Activated T-cell treated with anti-CD3 and anti-CD28 coated beads, Interleukin-2, amount 50 U/mL, for 48 hours (primary cell): ENCODE measurements around the gene SLC26A4.
"Not testable (repeated sequence)": the region's sequence is repeated elsewhere in the genome, so short reads cannot be mapped to it uniquely, and the experiment has no call there.

Experiments used
- DNase-seq, 2 experiments: peaks; one replicate each; pipeline ENCODE4 v3.0.0-alpha.2; 2020

SLC26A4 gene

DNA sequence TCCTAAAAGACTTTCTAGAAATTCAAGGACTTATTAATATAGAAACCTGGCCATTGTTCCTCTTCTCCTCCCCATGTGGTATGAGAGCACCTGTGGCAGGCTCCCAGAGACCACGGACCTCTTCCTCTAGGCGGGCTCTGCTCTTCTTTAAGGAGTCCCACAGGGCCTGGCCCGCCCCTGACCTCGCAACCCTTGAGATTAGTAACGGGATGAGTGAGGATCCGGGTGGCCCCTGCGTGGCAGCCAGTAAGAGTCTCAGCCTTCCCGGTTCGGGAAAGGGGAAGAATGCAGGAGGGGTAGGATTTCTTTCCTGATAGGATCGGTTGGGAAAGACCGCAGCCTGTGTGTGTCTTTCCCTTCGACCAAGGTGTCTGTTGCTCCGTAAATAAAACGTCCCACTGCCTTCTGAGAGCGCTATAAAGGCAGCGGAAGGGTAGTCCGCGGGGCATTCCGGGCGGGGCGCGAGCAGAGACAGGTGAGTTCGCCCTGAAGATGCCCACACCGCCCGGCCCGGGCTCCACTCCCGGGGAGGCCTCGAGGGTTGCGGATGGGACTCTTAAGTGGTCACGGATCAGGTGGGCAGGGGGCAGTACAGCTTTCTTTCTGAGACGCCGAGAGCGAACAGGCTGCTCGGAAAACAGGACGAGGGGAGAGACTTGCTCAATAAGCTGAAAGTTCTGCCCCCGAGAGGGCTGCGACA, at the start of gene SLC26A4:
Gene SLC26A4 (plus strand): TSS at position 448 of the 700 bp plus-strand sequence. CDS start 814 bp downstream, outside the sequence.
- DNase-seq: peak; percentile 70 to 72

DNA sequence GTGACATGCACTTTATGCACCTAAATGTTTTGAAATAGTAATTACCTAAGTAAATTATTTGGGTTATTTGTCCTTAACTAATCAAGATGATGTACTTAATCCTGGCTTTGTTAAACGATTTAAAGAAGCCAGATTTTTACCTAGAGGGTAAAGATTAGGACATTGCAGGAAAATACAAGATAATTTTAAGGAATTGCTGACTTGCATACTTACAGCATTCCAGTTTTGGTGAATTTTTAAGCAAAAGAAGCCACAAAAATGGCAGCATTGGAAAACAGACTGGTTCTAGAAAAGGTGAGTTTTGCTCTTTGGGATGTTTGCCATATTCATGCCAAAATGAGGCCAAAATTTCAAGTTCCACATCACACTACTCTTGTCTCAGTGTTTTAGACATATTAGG, 47.2 kb upstream of the SLC26A4 start:
- DNase-seq: no peak

- DNase-seq: no peak
These were observed 46.7 kb upstream of the SLC26A4 start for GRCh38 chr7:107613948-107614347.

DNA sequence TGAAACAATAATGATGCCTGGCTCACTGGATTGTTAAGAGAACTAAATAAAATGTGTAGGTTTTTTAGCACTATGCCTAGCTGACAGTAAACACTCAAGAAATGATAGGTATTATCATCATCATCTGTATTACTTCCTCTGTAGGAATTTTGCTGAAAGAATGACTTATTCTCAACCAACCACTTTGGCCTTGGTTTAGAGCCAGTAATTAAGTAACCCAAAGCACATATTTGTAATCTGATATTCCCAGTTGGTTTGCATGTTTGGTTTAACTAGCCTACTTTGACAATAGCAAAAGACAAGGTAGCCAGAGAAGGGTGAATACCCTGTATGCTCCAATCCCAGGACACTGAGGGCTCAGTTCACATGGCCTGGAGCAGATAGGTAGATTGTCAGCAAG, 46.2 kb upstream of the SLC26A4 start:
- no peak for DNase-seq

GRCh38 chr7:107615910-107616680, 44.5 kb upstream of the SLC26A4 start:
- DNase-seq: no peak

DNA sequence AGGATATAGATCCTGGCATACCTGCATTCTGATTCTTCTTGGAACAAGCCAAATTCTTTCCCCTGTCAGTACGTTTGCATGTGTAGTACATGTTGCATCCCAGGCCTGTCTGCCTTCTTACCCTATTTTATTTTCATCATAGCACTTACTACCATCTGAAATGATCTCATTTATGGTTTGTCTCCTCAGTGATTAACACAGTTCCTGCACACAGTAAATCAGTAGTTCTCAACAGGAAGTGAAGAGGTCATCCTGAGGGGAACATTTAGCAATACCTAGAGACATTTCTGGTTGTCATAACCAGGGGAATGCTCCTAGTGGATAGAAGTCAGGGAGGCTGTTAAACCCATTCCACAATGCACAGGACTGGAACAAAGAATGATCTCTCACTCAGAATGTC, 38.2 kb upstream of the SLC26A4 start:
- DNase-seq: no peak

DNA sequence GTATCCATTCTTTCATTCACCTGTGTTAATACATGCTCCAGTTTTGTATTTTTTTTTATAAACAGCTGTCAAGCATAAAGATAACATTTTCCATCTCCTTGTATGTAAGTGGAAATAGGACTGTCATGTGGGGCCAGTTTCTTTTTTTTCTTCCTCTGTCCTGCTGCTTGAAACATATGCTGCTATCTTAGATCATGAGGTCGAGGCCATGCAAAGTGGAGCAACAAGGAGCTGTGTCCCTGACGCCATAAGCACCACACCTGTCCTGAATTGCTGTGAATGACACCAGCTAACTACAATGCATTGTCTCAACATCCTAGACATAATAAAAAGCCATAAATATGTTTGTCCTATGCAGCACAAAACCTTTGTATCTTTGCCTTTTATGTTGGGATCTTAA, 37.7 kb upstream of the SLC26A4 start:
- DNase-seq: no peak

- no peak for DNase-seq
These were observed 33.6 kb upstream of the SLC26A4 start for GRCh38 chr7:107627002-107627401.

- DNase-seq: no peak
These were observed 32.1 kb upstream of the SLC26A4 start for GRCh38 chr7:107628461-107629064.

DNA sequence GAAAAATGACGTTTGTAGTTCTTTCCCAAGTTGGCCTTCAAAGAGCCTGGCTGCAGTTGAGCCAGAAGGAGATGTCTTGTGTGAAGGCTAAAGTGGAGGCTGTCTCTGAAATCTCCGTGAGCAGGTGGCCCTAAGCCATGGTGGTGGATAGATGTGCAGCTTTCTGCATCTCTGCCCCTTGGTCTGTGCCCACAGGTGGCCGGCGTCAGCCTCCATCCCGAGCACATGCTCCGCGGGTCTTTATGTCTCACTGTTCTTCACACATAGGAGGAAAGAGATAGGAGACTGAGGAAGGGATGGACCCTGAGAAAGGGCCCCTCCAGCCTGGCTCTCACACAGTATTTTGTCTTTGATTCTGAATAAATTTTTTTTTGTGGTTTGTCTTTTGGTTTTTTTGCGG, 30.3 kb upstream of the SLC26A4 start:
- DNase-seq: no peak

- DNase-seq: no peak
These were observed 28.8 kb upstream of the SLC26A4 start for GRCh38 chr7:107631588-107632491.

- no peak for DNase-seq
These were observed 28.1 kb upstream of the SLC26A4 start for GRCh38 chr7:107632492-107632865.

GRCh38 chr7:107638594-107638993, 22.0 kb upstream of the SLC26A4 start:
- DNase-seq: no peak

DNA sequence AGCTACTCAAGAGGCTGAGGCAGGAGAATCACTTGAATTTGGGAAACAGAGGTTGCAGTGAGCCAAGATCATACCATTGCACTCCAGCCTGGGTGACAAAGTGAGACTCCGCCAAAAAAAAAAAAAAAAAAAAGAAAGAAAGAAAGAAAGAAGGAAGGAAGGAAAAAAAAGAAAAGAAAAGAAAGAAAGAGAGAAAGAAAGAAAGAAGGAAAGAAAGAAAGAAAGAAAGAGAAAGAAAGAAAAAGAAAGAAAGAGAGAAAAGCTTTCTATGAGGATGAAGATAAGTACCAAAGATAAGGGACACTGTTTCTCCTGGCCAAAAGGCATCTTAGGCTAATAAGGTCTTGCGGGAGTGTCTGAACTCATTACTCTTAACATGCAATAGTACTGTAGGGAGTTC, 21.6 kb upstream of the SLC26A4 start:
- DNase-seq: not testable (repeated sequence)

- DNase-seq: no peak
These were observed 19.0 kb upstream of the SLC26A4 start for GRCh38 chr7:107641676-107642075.

DNA sequence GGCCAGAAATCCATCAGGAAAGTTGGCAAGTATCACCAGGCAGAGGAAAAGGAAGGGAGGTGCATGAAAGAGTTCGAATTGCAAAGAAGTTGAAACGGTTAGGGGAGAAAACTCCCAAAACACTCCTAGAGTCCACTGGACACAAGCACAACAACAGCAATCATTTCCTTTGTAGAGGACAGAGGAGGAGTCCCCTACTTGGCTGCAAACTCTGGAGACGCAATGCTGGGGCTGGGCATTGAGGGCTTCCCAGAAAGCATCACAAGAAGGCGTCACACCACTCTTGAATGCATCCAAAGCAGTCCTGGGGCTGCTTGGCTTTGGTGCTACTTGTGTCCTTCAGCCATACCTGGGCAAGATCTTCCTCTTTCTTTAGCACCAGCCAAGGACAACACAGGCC, 18.1 kb upstream of the SLC26A4 start:
- DNase-seq: no peak

GRCh38 chr7:107643407-107643806, 17.2 kb upstream of the SLC26A4 start:
- no peak for DNase-seq

DNA sequence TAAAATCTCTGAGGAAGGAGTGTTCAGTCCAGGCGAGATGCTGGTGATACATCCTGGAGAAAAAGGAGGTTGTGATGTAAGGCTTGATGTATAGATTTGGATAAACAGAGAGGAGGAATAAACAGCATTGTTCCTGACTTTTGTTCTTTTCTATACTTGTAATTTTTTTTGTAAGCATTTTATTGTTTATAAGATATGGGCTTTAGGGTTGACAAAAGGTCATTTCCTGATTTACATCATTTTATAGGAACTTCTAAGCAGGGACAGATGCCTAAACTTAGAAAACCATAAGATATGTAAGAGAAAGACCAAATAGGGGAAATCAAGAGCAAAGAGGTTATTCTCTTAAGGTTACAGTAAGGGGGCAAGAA, 16.7 kb upstream of the SLC26A4 start:
- no peak for DNase-seq

DNA sequence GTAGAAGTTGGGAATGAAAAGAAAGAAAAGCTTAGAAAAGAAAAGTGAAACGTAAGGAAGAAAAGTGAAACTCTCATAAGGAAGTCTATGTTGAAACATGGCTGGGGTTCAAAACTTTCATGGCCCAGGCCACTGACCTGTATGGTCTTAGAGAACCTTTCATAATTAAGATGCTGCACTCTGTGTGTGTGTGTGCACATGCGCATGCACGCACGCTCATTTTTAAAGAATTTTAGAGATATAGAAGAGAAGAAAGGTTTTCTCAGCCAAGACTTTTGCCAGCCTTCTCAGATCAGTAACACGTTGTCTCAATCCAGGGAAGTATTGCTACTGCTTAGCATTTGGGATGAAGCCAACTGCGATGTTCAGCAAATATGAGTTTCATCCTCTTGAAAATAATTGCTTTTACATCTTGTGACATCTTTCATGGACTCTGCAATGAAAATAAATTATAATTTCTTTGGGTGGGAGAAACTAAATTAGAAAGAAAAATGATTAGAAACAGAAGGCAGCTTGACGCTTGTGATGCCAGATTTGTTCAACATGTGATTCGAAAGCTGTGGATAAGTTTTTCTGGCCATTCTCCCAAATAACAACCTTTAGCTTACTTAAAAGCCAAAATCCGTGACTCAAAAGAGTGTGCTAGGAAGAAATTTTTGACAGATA, 16.2 kb upstream of the SLC26A4 start:
- no peak for DNase-seq

DNA sequence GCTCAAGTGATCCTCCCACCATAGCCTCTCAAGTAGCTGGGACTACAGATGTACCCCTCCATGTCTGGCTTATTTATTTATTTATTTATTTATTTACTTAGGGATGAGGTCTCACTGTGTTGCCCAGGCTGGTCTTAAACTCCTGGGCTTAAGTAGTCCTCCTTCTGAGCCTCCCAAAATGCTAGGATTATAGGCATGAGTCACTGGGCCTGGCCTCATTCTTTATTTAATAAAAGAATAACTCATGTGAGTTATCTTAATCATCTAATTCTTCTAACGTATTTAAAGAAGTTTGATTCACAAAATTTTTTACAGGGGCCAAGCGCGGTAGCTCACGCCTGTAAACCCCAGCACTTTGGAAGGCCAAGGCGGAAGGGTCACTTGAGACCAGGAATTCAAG, 8.0 kb upstream of the SLC26A4 start:
- DNase-seq: no peak

GRCh38 chr7:107658467-107658866, 2.2 kb upstream of the SLC26A4 start:
- no peak for DNase-seq

- DNase-seq: peak in 1 of 2 experiments; percentile 38
These were observed 962 bp upstream of the SLC26A4 start for GRCh38 chr7:107659666-107660065.
